CD4-positive, alpha-beta T cell treated with Interleukin-1 beta for 1 hour (primary cell): ENCODE measurements around the gene FXYD7.
"Not testable (repeated sequence)": the region's sequence is repeated elsewhere in the genome, so short reads cannot be mapped to it uniquely, and the experiment has no call there.

Source experiments
- DNase-seq, 2 donors: peaks; one replicate each; pipeline ENCODE4 v3.0.0-alpha.2; 2020 to 2022

FXYD7 gene

GRCh38 chr19:35167251-35168119 is 24.4 kb downstream of the FXYD7 start:
- DNase-seq: no peak

GRCh38 chr19:35168196-35168595 is 25.1 kb downstream of the FXYD7 start:
- no peak for DNase-seq

GRCh38 chr19:35169221-35169995 is 26.4 kb downstream of the FXYD7 start:
- DNase-seq: no peak

GRCh38 chr19:35170359-35171061 is 27.5 kb downstream of the FXYD7 start:
- DNase-seq: no peak

GRCh38 chr19:35171730-35172129 is 28.7 kb downstream of the FXYD7 start:
- DNase-seq: peak in 1 of 2 donors; percentile 25

DNA sequence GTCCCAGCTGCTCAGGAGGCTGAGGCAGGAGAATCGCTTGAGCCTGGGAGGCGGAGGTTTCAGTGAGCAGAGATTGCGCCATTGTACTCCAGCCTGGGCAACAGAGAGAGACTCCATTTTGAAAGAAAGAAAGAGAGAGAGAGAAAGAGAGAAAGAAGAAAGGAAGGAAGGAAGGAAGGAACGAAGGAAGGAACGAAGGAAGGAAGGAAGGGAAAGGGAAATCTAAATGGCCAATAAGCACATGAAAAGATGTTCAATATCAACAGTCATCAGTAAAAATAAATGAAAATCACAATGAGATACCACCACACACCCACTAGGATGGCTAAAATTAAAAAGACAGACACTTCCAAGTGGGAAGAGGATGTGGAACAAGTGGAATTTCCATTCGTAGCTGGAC is 31.2 kb downstream of the FXYD7 start:
- no peak for DNase-seq

GRCh38 chr19:35176181-35176570 is 33.1 kb downstream of the FXYD7 start:
- no peak for DNase-seq

- no peak for DNase-seq
Measured at GRCh38 chr19:35177377-35178274, 34.6 kb downstream of the FXYD7 start.

DNA sequence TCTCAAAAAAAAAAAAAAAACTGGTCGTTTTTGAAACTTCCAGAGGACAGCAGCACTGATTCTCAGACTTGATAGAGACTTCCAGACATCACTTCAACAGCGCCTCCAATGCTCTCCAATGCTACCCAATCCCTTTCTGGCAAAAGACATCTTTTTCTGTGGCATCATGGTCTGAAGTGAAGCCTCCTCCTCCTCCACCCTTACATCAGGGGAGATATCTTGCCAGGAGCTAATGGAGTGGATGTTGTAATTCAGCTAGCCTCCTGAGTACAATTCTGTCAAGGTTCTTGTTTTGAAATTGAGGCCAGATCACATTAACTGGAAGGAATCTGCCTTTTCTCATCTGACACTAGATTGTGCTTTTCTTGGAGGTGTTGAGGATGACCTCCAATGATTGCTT is 35.6 kb downstream of the FXYD7 start:
- no peak for DNase-seq

- DNase-seq: no peak
Measured at GRCh38 chr19:35179830-35180229, 36.8 kb downstream of the FXYD7 start.

GRCh38 chr19:35181387-35181786 is 38.3 kb downstream of the FXYD7 start:
- DNase-seq: no peak

DNA sequence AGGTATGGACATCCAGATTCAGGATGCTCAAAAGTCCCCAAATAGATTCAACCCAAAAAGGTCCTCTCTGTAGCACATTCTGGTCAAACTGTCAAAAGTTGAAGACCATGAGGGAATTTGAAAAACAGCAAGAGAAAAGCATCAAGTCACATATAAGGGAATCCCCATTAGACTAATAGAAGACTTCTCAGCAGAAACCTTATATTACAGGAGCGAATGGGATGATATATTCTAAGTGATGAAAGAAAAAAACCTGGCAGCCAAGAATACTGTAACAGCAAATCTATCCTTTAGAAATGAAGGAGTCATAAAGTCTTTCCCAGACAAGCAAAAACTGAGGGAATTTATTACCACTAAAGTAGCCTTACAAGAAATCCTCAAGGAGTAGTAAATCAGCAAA is 41.2 kb downstream of the FXYD7 start:
- no peak for DNase-seq

DNA sequence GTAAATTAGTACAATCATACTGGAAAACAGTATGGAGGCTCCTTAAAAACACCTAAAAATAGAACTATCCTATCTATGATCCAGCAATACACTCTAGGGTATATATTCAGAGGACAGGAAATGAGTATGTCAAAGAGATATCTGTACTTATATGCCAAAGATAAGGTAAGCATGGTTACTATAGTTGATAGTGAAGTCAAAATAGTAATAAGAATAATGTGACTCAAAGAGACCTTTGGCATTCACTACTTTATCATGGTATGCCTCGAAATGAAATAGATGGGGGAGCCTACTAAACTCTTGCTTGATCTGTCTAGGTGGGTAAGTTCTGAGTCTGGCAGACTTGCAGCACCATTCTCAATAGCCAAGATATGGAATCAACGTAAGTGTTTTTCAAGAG is 41.8 kb downstream of the FXYD7 start:
- no peak for DNase-seq

GRCh38 chr19:35194012-35194984 is 51.2 kb downstream of the FXYD7 start:
- DNase-seq: no peak

DNA sequence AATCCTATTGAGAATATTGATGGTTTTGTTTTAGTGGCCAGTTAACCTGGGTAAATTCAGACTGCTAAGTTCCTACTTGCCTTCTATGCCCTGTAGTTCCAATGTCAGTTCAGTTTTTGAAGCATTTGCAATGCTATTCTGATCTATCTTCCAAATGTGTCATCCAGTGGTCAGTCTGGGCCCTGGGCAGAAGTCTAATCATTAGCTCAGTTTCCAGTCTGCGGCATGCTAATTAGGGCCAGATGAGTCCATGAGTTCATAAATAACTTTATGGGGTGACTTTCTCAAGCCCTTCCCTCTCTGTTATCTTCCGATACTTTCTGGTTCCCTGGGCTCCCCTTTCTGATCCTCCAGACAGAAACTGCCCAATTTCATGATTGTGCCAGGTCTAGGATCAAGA is 52.8 kb downstream of the FXYD7 start:
- no peak for DNase-seq

GRCh38 chr19:35196861-35197260 is 53.8 kb downstream of the FXYD7 start:
- not testable (repeated sequence) for DNase-seq

GRCh38 chr19:35199481-35199880 is 56.4 kb downstream of the FXYD7 start:
- DNase-seq: no peak

DNA sequence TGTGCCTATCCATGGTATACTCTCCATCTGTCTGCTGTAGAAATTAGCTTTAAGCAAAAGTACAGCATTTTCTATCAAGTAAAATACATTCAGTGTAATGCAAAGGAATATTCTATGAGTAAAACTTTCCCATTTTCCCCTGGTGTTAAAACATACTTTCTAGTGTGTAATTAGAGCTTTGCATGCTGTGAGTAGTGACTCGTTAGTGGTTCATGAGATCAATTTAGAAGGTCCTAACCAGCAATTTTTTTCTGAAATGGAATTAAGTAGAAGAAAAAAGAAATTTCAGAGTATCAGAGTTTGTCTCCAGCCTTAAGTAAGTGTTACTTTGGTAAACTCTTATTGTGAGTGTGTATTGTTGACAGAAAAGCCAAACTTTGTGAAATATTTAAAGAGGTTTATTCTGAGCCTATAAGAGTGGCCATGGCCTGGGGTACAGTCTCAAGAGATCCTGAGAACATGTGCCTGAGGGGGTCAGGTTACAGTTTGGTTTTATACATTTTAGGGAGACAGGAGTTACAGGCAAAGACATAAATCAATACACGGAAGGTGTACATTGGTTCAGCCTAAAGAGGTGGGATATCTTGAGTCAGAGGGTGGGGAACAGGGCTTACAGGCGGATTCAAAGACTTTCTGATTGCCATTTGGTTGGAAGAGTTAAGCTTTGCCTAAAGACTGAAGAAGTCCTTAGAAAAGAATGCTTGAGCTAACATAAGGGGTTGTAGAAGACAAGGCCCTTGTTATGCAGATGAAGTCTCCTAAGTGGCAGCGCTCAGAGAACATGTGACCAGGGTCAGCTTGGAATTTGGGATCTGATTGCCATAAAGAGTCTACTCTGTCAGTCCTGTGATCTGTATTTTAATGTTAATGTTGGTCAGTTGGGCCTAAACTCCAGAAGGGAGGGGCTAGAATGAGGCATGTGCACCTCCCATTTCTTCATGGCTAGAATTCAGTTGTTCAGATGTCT is 60.0 kb downstream of the FXYD7 start:
- DNase-seq: no peak
